T-helper 1 cell (primary cell): Measurements from ENCODE around the gene TNIP1.

Experiments used
- DNase-seq, 5 donors: peaks; one replicate each; pipeline ENCODE4 v3.0.0-alpha.2; 2012 to 2020

TNIP1 gene

DNA sequence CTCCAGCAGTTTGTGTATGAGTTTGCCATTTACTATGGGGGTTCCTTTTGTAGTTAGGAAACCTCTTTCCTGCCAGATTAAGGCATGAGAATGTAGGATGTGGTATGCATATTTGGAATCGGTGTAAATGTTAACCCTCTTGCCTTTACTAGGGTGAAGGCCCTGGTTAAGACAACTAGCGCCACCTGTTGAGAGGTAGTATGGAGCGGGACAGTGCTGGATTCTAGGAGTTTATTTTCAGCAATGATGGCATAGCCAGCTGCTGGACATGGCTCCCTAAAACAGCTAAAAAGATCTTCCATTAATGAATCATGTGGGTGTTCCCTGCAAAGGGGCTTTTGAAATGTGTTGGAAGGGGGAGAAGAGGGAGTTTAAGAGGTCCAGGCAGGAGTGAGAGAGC lies 91.1 kb downstream of the TNIP1 start:
- peak in 1 of 5 donors; percentile 6 for DNase-seq

- no peak for DNase-seq
Observed at GRCh38 chr5:150987746-150988145, 93.1 kb downstream of the TNIP1 start.
